Lower leg skin (tissue), 4 donors: ENCODE data around the gene DIP2C. TPM values are rescaled to one million over a fixed set of nuclear protein-coding genes. Genes with fewer than 3 reads are reported as not detected.

Experiments
- DNase-seq, 2 donors: peaks; one replicate each; pipeline ENCODE4 v3.0.0-alpha.2; 2019; ENCODE audit warnings: low spot score in 2 of 2
- H3K4me3 ChIP-seq: fragments of 200-600 bp; sonication (generic); 2 replicates; pipeline ENCODE4 v1.5.1; 2017; ENCODE audit warnings: mild to moderate bottlenecking, low read depth; ENCODE audit not compliant: poor library complexity, severe bottlenecking
- POLR2A ChIP-seq, 2 donors: fragments of 450-650 bp; IDR thresholded peaks; one replicate each; pipeline ENCODE4 v1.6.1; 2016 to 2017; ENCODE audit warnings: antibody characterized with exemption in 2 of 2, mild to moderate bottlenecking in 1 of 2, moderate library complexity in 1 of 2
- WGBS, 2 donors: methylation state at CpG; one replicate each; pipeline ENCODE4 v1.1.5; 2018; 5-methylcytosine and 5-hydroxymethylcytosine counted together
- intact Hi-C: fragments of 100-400 bp; cut with DNase I; formaldehyde crosslinking; loops from one replicate; pipeline ENCODE4 v1.15.0; 2023; ENCODE audit warnings: low total_unique reads
- total RNA-seq, 4 donors: library from RNA; depleted of rRNA; stranded (reverse); fragments of >200 nt; gene quantifications; one replicate each; pipeline ENCODE4 v1.1.0, GENCODE V29; 2016
- TF ChIP-seq, protein P1 (sequence below), 3 donors: fragments of 450-650 bp; IDR thresholded peaks; one replicate each; pipeline ENCODE4 v1.5.1; 2016; ENCODE audit warnings: antibody characterized with exemption in 3 of 3, mild to moderate bottlenecking in 3 of 3, moderate library complexity in 2 of 3

Gene DIP2C
- total RNA-seq, 4 donors from 2014 or later, result 6.2 to 14.7 (median 10.6) TPM

DNA sequence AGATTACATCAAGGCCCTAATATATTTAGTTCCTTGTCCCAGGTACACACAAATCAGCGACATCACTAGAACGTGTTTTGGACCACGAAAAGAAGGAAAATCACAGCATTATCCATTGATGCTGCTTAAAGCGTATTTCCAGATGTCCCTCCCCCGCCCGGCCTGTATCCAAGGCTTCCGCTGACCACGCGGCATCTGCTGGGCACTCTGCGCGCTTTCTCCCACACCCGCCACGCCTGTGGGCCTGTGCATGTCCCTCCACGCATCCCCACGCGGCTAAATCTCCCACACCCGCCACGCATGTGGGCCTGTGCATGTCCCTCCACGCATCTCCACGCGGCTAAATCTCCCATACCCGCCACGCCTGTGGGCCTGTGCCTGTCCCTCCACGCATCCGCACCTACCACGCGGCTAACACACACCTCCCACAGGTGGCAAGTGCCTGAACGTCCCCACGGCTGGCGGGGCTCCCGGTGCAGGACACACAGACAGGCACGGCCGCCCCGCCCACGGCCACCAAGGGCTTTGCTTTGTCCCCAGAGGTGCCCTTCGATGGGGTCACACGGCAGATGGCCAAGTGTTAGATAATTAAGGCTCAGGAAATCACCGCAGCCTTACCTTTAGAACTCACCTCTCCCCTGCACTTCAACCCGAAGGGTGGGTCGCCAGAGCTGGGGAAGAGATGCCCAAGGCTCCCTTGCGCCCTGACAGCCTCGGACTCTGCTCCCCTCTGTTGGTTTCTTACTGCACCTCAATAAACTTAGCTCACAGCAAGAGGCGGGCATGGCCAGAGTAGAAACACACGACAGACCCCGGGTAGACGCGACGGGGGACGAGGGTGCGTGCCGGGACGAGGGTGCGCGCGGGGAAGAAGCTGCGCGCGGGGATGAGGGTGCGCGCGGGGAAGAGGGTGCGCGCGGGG is 49.5 kb downstream of the DIP2C start:
- DNase-seq, result no peak
- intact Hi-C loops, result no loop called here
- WGBS, 2 donors, result 95 to 96% methylated on average over 64 of the region's 64 CpGs
- no peak overlapping the region for H3K4me3 ChIP-seq
- TF ChIP-seq POLR2A (IDR thresholded peaks at IDR 0.05), result no peak
- TF ChIP-seq, protein P1, sequence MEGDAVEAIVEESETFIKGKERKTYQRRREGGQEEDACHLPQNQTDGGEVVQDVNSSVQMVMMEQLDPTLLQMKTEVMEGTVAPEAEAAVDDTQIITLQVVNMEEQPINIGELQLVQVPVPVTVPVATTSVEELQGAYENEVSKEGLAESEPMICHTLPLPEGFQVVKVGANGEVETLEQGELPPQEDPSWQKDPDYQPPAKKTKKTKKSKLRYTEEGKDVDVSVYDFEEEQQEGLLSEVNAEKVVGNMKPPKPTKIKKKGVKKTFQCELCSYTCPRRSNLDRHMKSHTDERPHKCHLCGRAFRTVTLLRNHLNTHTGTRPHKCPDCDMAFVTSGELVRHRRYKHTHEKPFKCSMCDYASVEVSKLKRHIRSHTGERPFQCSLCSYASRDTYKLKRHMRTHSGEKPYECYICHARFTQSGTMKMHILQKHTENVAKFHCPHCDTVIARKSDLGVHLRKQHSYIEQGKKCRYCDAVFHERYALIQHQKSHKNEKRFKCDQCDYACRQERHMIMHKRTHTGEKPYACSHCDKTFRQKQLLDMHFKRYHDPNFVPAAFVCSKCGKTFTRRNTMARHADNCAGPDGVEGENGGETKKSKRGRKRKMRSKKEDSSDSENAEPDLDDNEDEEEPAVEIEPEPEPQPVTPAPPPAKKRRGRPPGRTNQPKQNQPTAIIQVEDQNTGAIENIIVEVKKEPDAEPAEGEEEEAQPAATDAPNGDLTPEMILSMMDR (IDR thresholded peaks at IDR 0.05), result no peak

DNA sequence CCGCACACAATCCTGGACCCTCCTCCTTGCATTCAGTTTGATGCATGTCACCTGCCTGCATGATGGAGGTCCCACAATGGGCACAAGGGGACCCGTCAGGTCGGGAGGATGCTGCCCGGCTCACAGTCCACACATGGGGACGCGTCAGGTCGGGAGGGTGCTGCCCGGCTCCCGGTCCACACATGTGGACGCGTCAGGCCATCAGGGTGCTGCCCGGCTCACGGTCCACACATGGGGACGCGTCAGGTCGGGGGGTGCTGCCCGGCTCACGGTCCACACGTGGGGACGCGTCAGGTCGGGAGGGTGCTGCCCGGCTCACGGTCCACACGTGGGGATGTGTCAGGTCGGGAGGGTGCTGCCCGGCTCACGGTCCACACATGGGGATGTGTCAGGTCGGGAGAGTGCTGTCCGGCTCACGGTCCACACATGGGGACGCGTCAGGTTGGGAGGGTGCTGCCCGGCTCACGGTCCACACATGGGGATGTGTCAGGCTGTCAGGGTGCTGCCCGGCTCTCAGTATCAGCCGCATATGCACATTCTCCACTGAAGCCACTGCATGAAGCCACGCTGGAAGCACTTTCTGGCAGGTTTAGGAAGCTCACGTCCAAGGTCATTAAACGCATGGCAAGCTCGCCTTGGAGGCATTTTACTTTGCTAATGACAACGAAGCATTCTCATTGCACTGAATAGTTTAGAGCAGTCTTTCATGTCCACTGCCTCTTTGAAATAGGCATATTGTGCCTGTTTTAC is 50.3 kb downstream of the DIP2C start:
- intact Hi-C loops, result no loop called here
- H3K4me3 ChIP-seq, result no peak overlapping the region
- no peak for TF ChIP-seq POLR2A (IDR thresholded peaks at IDR 0.05)
- TF ChIP-seq, protein P1 (IDR thresholded peaks at IDR 0.05), result no peak
- WGBS, 2 donors, result 86 to 93% methylated on average over 31 to 37 of the region's 42 CpGs
- DNase-seq, result no peak

DNA sequence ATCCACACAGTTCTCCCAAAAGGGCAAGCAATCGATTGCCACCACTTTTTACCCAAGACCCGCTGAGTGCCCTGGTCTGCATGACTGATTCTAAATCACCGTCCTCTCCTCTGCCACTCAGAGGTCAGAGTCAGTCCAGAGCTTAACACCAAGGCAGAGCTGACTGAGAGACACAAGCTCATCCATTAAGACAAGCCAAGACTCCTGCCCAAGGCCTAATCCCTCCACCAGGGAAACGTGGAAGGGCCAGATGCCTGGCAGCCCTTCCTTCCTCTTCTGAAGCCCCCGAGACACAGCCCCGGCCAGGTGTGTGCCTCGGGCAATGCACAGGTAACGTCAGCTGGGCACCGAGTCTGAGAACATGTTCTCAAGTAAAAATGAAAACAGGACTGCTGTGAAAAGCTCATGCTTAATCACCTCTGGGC is 51.7 kb downstream of the DIP2C start:
- WGBS, 2 donors, result 68% methylated on average over 9 of the region's 9 CpGs
- DNase-seq, result no peak
- intact Hi-C loops, result loop anchor here (1.0 kb wide), 1 partner anchor 23 kb away; no protein-coding TSS in a partner anchor
- TF ChIP-seq POLR2A (IDR thresholded peaks at IDR 0.05), result no peak
- TF ChIP-seq, protein P1 (IDR thresholded peaks at IDR 0.05), result no peak
- H3K4me3 ChIP-seq, result no peak overlapping the region

DNA sequence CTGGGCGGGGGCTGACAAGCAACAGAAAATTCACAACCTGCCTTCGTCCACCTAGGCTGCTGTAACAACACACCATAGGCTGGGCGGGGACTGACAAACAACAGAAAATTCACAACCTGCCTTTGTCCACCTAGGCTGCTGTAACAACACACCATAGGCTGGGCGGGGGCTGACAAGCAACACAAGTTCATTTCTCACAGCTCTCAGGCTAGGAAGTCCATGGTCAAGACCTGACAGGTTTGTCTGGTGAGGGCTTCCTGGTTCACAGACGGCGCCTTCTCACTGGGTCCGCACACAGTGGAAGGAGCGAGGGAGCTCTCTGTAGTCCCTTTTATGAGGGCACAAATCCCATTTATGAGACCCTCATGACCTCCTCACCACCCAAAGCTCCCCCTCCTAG is 52.2 kb downstream of the DIP2C start:
- no peak for DNase-seq
- H3K4me3 ChIP-seq, result no peak overlapping the region

DNA sequence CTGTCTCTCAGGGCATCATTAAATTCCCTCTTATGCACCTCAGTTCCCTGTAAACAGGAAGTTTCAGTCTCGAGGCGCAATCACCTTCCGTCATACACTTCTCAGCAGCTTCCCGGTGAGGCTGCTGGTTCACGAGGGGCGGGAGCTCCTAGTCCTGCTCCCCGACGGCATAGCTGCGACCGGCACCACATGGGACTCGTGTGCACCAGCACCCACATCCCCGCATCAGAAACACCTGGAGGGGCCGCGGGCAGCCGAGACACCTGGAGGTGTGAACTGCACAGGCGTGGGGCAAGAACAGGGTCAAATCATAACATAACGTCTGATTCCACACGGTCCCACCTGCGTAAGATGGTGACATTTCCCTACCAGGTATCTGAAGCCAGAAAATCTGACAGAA is 52.7 kb downstream of the DIP2C start:
- DNase-seq, result no peak
- TF ChIP-seq, protein P1 (IDR thresholded peaks at IDR 0.05), result no peak
- TF ChIP-seq POLR2A (IDR thresholded peaks at IDR 0.05), result no peak
- no peak overlapping the region for H3K4me3 ChIP-seq
- intact Hi-C loops, result no loop called here
- WGBS, 2 donors, result 90 to 91% methylated on average over 19 of the region's 19 CpGs

More for the DNA sequence above, 52.2 kb downstream of the DIP2C start:
- TF ChIP-seq, protein P1 (IDR thresholded peaks at IDR 0.05), result no peak
- no peak for TF ChIP-seq POLR2A (IDR thresholded peaks at IDR 0.05)
- intact Hi-C loops, result no loop called here
- 79 to 94% methylated on average over 8 of the region's 8 CpGs for WGBS, 2 donors
